Medulla oblongata (tissue), 1 donor: ENCODE data around the gene PDE4D.
"Not testable (repeated sequence)": the region's sequence is repeated elsewhere in the genome, so short reads cannot be mapped to it uniquely, and the experiment has no call there.

ENCODE experiments used
- DNase-seq: peaks from one replicate; pipeline ENCODE4 v3.0.0-alpha.2; 2015; ENCODE audit errors: extremely low spot score

Gene PDE4D

DNA sequence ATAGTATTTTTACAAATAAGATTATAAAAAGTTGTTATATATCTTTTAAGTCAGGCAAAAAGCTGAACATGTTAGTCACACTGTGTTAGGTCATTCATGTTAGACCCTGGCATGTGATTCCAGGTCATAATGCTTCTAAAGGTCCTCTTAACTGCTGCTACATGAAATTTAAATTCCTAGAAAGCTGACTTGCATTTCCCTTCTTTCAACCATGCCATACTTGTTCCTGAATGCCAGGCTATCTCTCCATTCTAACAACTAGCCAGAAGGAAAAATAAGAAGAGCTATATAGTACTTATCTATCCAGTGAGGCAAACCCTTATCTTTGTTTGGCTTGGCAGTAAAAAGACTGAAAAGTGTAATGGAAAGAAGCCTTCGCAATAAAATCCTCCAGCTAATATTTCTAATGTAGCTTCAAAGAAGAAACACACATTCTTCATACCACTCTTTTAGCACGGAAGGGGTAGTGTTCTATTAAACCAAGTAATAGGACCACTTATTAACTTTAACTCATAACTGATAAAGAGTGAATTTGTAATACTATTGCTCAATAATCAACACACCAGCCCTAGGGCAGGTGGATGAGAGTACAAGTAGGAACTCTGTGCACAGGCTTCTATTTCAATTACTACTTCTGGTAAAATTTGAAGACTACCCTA is 310.2 kb downstream of the PDE4D start:
- DNase-seq: no peak

DNA sequence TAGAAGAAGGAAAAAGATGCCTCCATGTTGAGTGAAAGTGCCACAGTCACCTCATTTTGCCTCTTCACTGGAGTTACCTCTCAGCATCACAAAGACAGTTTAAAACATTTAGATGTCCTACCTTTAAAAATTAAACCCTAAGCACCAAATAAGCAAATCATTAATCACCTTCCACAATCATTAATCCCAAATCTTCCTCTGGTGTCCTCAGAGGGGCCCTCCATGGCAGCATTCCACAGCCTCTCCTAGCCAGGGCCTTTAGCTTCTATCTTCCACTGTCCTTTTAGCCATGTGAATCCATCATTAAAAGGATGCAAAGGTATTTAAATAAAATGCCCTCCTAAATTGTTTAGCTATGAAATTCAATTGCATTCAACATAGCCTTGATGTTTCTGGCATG is 310.8 kb downstream of the PDE4D start:
- DNase-seq: no peak

DNA sequence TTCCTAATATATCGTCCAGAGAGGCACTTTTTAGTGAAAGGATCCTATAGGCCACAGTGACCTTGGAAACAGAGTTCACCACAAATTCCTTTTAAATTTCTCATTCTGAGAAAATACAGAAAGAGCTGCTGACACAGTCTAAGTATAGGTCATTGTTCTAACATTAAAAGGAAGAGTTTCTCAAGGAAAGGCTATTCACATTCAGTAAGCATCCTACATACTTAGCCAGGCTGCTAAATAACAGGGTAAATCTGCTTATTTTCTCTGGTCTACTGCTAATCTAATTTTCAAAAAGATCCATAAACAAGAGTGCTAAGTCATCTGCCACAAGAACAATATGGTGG is 313.7 kb downstream of the PDE4D start:
- DNase-seq: no peak

DNA sequence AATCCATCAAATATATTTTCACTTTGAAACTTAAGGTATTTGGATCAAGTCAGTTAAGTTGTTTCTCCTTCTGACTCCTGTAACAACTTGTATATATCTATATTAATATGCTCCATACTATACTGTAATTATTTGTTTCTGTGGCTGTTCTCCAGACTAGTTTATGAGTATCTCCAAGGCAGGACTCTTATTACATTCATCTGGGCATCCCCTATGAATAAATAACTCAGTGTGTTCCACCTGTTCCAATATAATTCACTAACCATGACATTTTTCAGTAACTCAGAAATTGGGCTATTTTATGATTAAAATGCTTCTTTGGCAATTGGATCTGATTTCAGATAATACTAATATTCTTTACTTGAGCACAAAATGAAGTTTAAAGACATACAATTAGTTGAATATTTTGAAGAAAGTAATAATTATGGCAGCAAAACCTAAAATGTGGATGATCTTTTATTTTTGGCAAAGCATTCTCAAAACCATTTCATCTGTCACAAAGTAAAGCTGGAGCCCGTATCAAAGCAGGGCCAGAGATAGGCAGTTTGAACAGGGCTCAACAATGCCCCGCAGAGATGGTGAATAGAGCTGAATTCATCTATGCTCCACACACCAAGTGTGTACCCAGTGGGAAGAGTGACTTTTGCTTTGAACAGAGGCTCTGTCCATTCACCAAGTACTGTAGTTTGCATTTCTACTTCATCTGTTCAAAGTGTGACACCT is 314.3 kb downstream of the PDE4D start:
- DNase-seq: peak; percentile 81

DNA sequence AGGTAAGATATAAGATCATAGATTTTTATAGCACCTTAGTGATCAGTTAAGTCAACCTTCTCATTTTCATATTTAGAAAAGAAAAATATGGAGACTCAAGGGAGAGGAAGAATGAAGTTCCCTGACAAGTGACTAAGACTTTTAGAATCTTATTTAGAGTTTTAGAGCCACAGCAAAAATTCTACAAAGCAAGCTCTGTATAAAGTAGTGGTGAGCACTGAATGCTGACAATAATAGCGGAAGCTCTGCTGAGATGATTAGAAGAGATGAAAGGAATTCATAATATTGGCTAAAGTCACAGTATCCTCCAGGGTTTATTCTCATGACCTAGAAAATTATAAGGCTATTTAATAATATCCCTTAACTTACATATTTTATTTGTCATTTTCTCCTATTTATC is 316.0 kb downstream of the PDE4D start:
- DNase-seq: no peak

DNA sequence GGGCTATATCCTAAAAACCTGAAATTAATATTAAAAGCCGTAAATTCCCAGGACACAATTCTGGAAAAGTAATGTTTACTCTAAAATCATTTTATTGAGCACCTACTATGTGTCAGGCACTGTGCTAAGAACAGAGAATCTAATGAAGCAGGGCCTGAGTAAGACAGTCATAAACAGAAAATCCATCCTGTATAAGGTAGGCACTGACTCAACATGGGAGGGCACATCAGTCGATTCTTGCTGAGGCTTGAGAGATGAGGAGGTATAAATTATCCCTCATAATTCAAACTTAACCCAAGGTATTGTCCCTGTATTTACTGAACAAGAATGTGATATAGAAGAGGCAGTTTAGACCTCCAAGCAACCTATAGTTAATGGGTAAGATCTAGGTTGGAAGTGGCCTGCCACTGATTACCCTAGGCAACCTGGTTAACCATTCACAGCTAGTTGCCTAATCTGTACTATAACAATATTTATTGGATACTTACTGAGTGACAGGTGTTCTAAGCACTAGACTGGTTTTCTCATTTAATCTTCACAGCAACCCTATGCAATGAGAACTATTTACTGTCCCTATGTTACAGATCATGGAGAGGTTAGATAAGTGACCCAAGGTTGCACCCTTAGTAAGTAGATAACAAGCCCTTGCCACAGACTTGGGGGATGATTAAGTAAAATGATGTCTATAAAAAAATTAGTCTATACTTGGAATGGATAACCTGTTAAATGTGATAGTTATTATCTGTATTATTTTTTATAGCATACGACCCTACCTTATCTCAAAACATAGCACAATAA is 317.7 kb downstream of the PDE4D start:
- DNase-seq: no peak

DNA sequence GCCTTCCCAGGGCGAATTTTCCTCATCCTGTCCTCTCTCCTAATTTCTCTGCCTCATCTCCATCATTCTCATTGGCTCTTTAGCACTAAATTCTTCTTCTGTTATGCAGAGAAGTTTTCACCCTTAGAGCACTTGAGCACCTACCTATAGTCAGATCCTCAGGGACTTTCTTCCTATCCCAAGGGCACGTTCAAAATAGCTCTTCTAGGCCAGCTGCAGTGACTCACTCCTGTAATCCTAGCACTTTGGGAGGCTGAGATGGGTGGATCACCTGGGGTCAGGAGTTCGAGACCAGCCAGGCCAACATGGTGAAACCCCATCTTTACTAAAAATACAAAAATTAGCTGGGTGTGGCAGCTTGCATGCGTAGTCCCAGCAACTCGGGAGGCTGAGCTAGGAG is 320.0 kb downstream of the PDE4D start:
- not testable (repeated sequence) for DNase-seq

DNA sequence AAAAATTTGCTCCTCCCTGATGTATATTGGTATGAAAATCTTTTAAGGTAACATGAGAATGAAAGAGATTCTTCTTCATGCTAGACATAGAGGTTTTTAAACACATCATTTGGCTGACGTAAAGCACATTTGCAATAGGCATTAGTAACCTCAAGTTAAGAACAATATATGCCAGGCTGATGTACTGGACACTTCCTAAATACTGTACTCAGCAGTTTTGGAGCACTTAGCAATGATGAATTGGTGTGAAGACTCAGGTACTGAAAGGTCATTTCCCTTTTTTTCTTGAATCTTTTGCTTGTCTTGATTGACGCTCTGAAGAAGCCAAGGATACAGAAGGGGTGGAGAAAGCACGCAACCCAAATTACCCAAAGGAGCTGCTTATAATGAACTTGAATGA is 322.5 kb downstream of the PDE4D start:
- no peak for DNase-seq

DNA sequence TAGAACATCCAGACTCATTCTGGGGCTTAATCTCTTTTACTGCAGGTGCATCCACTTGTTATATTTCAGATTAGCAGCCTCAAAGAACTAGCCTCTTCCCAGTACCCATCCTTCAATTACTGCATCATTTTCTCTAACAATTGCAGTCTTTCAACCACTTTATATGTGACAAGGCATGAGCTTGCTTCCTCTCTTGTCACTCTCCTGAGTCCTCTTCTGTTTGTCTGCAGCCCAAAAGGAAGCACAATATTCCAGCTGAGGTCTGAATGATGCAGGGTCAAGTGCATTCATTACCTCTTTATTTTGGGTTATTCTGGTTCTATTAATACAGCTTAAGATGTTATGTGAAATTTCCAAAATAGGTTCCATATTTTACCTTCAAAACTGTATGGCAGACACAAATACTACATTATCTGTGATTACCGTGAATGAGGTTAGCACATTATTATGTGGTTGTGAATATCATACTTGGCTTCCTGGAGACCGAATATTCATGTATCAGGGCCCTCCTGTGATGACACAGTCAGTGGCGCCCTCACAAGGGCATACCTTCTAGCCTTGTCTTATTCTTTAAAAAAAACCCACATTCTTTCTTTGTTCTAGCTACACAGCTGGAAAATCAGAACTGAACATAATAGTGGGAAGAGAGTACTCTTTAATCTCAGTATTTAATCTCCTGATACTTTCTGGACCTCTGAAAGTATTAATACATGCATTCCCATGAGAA is 323.8 kb downstream of the PDE4D start:
- DNase-seq: no peak

DNA sequence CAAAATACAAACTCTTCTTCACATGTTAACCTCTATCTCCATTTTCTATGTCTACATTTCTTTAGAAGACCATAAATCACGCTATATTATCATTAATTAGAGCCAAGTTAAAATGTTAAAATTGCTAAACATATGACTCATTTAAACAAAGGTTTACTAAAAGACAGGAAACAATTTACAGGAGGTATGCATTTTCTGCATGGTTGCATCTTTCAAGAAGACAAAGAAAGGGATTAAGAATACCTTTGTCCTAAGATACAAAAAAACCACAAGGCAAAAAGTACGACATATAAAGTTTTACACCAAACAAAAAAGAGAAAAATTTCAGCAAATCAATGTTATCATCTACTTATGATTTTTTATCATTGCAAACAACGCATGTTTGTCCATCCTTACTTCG is 324.4 kb downstream of the PDE4D start:
- no peak for DNase-seq

DNA sequence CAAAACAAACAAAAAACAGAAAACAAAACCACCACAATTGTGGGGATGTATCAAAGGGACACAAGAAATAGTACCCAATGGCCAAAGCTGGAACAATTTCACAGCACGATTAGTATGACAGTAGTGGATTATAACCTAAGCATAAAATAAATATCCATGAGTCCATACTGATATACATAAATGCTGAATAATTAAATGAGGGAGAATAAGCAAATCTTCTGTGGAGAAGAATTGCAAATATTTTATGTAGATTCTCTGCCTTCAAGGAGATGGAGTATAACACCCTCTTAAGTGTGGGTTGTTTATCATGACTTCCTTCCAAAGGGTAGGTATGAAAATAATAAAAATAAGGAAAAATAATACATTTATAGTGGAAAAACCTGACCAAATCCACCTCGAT is 325.4 kb downstream of the PDE4D start:
- no peak for DNase-seq

DNA sequence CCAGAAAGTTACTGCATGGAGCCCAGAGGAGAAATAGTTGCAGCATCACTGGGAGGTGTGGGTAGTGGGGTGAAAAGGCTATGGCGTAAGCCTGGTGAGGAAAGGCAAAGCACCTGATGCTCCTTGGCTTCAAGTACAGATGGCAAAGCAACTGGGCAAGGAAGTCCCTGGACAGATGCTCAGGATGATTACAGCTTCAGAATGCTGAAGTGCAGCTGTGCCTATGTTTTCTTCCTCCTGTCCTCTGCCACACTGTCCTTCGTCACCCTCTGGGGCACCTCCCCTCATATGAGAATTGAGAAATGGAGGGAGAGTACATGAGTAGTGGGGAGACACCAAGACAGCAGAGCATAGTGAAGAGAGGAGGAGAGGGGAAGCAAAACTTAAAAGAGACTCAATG is 328.0 kb downstream of the PDE4D start:
- no peak for DNase-seq

DNA sequence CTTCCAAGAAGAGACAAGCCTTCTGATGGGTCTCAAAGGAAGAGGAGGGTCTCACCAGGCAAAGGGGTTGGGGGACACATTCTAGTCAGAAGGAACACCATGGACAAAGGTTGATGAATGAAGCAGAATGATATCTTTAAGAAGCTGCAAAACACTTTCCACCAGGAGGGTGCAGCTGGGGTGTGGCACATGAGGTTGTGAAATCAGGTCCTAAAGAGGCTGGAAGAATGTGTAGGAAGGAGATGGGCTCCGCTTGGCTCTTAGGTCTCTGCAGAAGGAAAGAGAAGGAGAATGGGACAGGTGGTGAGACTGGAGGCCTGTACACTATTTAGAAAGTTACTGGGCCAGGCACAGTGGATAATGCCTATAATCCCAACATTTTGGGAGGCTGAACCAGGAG is 328.6 kb downstream of the PDE4D start:
- DNase-seq: no peak

DNA sequence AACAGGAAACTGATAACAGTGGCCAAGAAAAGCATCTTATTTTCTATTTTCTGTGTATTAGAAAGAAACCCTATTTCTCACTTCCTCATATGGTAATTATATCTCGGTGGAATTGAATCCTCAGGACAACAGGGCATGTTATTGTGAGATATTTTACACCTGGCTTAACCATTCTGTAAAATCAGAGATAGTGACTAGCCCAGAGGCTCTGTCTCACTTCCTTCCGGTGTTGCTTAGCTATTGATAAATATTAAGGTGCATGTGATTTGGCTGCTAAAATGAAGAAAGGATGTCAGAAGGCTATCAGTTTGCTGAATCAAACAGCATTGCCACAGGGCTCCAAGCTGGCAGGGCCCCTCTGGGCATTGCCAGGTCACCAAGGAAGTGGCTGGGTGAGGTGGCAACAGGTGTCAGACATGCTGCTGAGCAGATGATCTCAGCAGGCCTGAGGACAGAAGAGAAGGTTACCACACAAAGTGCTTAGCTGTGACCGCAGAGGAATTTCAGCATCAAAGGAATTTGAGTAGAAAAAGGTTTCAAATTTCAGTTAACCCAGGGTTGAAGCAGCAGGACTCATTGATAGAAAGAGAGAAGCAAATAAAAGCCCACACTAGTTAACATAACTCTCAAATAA is 330.7 kb downstream of the PDE4D start:
- no peak for DNase-seq

DNA sequence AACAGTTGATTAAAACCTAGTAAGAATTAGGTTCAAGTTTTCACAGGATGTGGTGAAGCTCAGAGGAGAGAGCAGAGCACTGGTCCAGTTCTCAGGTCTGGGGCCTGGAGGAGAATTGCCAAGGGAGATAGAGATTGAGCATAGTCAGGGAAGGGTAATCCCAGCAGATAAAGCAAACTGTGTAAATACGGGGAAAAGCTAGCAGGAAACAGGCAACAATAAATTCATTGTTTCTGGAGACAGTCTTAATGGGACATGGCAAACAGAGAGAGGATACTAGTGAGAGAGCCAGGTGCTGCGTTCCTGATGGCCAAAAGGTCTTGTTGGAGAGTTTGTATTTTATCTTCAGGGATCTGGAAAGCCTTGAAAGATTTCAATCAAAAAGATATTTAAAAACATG is 333.0 kb downstream of the PDE4D start:
- DNase-seq: no peak

DNA sequence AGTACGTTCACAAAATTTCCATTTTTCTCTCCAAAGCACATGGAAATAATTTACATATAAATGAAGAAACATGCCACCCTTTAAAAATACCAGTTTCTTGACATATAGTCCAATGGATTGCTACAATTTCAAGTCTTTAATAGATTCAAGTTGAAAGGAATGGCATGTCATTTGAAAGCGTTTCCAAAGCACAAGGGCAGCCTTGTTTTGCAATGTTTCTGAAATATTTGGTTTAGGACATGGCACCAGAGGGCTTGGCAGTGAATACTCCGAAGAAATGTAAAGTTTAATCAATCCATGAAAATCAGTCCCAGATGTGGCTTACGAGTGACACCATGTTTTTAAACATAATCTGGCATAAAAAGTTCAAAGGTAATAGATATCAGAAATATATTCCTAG is 333.7 kb downstream of the PDE4D start:
- DNase-seq: no peak

DNA sequence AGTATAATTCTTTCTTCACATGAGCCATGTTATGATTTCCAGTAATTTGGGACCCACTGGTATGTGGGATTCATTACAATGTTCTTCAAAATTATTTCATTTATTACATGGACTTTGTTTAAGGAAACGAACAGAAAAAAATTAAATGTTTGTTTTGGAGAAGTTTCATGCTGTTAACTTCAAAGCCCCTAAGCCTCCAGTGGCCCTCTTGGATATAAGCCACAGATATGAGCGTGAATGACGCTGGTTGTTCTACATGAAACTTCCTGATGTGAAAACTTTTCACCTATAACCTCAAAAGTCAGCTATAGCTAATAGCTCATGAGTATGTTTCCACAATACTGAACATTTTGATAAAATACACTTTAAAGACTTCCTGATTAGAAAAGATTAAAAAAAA is 334.2 kb downstream of the PDE4D start:
- no peak for DNase-seq

DNA sequence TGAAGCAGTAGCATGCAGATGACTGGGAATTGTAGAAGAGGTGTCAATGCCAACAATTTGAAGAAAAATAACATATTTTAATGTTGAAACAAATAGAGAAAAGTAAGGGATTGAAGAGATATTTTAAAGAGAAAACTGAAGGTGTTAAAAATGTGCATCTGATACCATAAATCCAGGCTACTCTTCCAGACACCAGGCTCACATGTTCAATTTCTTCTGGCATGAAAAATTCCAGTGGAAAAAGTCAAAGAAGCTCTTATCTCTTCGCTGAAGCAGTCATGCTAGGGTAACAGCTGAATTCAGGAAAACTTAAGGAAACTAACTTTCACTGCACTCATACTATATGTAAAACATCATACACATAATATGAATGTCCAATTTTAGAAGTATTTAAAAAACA is 335.0 kb downstream of the PDE4D start:
- DNase-seq: no peak

DNA sequence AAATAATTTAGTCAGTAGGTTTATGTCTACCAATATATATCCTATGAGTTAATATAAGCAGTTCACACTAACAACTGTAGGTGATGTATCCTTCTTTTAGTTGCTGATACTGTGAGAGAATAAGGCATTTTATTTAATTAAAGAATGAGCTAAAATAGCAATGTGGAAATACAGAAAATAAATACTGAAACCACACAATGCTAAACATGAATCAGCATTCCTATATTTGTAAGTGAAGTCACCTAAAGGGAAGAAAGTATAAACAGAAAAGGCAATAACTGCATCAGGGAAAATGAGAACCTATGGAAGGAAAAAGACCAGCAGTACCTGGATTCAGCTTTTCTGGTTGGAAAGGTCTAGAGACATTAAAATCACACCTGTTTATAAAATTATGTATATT is 336.0 kb downstream of the PDE4D start:
- no peak for DNase-seq

DNA sequence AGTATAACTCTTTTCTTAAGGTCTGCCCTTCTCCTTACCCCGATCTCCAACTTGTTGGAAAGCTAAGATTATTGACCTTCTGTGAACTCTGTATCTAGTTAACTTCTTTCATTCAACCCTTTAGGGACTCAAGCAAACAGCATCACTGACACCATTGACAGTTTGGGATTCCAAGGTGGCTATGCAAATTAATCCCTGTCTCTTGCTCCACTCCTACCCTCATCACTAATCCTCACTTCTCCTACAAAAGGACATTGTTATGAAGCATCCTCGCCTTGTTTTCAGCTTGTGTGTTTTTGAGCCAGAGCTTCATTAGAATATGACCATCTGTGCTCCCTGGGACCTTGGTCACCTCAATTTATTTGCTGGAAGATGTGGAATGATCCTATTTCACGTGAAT is 337.9 kb downstream of the PDE4D start:
- no peak for DNase-seq

DNA sequence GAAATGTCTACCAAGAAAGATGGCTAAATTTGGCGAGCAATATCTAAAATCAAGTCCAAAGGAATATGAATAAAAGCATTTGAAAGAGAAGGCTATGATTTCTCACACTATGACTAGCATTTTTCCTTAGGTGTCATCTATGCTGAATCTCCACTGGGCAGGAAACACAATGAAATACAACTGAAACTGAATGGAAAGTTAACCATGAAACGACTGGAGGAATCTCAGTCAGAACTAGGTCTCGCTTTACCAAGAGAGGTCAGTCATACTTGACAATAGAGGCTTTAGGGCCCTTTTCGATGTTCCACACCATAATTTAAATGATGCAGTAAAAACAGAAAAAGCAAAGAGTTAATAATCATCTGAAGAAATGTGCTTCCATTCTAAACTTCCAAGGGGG is 339.0 kb downstream of the PDE4D start:
- no peak for DNase-seq

DNA sequence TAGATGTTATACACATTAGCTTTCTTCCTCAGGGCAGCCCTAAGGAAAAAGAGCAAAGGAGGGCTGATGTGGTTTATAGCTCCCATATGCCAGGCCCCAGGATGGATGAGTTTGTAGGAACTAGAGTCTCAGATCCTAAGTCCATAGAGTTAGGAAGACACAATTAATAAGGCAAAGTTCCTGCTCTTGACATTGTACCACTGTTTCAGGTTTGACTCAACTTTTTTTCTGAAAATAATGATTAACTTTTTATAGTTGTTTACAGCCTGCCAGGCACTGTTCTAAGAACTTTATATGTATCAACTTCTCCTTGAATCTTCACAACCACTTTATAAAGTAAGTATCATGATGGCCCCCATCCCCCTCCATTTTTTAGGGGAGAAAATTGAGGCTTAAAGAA is 339.5 kb downstream of the PDE4D start:
- DNase-seq: no peak
